HG03064 (cell line): ENCODE data around the gene CACNG7.
"Not testable (repeated sequence)": the region's sequence is repeated elsewhere in the genome, so short reads cannot be mapped to it uniquely, and the experiment has no call there.

Source experiments
- ATAC-seq: cut with Tn5 transposase; IDR thresholded peaks from one replicate; pipeline ENCODE4 v1.9.1; 2021; ENCODE audit warnings: low read depth; ENCODE audit not compliant: unreplicated experiment

Gene CACNG7

DNA sequence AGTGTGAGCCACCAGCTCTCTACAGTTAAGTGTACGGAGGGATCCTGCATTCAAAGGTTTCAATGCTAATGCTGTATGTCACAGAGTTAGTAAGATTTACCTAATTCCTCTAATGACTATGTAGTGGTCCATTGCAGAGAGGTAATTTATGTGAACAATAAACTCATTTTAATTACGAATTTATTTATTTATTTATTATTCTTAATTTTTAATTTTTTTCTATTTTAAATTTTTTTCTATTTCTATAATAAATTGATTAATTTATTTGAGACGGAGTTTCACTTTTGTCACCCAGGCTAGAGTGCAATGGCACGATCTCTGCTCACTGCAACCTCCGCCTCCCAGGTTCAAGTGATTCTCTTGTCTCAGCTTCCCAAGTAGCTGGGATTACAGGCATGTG lies 39.5 kb downstream of the CACNG7 start:
- ATAC-seq = not testable (repeated sequence)

DNA sequence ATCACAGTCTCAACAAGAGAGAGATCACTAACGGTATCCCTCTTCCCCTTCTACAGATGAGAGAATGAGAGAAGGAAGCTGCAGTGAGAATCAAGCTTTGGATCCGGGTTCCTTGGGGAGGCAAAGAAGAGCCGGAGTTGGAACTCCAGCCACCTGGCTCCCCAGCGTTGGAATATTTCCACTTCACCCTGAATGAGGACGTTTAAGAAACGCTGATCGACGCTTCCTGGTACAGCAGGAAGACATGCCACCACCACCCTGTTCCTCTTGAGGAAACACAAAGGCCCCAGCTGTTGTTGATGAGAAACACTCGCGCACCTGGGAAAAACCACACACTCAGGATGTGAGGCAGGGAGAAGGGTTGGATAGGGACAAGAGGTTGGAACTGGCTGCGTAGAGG lies 42.4 kb downstream of the CACNG7 start:
- ATAC-seq = no peak

DNA sequence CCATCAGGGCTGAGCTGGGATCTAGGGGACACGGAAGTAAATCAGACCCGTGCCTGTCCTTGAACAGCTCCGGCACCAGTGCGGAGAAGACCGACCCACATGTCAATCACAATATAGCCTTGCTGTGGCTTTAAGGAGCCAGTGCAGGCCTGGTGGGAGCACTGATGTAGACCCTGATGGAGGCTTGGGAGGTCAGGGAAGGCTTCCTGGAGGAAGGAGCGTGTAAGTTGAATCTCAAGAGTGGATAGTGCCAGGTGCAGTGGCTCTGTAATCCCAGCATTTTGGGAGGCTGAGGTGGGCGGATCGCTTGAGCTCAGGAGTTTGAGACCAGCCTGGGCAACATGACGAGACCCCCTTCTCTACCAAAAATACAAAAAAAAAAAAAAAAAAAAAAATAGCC lies 42.9 kb downstream of the CACNG7 start:
- no peak for ATAC-seq

DNA sequence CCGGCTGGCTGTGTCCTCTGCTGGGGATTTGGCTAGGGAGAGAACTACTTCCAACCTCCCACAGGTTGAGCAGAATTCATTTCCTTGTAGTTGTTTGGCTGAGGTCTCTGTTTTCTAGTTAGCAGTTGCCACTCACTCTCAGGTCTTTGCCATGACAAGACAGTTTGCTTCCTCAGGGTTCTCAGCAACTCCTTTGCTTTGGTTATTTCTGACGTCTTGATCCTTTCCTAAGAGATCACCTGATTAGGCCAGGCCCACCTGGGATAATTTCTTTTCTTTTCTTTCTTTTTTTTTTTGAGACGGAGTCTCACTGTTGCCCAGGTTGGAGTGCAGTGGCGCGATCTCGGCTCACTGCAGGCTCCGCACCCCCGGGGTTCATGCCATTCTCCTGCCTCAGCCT lies 44.3 kb downstream of the CACNG7 start:
- ATAC-seq = no peak

DNA sequence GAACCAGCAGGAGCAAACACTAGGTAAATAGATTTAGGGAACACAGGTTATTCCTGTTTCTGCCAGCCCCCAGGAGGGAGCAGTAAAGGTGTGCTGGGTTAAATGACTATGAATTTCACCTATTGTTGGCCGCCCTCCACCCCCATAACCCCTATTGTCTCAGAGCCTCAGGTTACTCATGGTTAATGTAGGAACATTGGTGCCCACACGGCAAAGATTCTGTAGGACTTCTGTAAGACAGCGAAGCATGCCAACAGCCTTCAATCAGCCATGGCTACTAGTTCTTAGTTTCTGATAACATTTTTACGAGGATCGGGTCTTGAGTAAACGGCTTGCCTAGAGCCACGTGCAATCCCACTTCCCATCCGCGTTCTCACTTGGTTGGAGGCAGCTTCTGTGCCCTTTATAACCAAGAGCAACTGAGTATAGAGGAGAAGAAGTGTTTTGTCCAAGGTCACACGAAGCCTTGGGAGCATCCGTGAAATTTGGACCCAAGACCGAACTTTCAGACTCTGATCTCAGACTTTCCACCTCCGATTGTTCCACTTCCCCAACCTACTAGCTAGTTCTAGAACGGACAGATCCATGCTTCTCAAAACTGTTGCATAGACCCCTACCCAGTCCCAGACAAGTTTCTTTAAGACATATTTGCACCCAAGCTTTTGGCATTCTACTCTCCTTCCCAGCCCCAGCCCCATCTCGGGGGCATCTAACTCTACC lies 48.5 kb downstream of the CACNG7 start:
- no peak for ATAC-seq

DNA sequence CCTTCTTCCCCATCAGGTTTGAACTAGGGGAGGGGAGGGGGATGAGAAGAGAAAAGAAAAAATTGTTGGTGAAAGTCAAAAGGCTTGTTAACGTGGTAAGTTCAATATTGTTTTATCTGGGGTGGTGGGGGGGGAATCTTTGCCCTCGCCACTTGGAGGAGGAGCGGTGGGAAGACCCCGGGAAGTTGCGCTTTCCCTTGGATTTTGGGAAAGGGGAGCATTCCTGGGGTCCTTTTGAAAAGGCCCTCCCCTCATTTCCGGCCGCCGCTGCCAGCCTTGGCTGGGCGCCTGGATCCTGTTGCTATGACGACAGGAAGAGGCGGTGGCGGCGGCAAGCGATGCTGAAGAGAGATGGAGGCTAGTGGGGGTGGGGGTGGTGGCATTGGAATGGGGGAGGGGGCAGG lies 49.1 kb downstream of the CACNG7 start:
- ATAC-seq = no peak

DNA sequence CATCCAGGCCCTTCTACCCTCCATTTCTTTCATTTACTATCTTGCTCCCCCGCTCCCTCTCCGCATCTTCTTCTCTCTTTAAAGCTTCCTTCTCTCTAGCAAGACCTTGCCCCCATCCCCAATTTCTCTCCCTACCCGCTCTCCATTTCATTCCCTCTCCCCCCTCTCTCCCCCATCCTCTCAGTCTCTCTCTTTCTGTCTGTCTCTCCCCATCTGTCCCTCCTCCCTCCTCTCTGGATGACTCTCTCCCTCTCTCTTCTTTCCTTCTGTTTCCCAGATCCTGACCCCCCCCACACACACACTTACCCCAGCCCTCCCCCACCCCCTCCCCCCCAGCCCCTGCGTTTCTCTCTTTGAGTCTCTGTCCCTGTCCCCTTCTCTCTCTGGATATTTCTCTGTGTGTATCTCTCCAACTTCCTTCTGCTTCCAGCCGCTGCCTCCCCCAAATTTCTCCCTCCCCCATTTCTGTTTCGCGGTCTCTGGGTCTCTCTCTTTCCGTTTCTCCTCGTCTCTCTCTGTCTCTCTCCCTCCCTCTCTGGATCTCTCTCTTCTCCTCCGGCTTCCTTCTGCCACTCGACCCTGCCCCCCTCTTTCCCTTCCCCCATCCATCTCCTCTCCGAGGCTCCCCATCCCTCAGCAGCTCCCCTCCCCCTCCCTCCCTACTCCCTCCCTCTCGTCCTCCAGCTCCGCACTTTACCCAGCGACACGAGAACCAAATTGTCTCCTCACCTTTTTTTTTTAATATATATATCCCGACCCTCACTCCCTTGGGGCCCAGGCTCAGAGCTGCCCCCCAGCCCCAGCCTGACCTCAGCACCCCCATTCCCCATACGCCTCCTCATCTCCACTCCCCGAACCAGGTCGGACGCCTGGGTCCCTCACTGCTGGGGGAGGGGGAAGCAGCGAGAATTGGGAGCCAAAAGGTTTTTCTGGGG lies 50.0 kb downstream of the CACNG7 start:
- no peak for ATAC-seq

DNA sequence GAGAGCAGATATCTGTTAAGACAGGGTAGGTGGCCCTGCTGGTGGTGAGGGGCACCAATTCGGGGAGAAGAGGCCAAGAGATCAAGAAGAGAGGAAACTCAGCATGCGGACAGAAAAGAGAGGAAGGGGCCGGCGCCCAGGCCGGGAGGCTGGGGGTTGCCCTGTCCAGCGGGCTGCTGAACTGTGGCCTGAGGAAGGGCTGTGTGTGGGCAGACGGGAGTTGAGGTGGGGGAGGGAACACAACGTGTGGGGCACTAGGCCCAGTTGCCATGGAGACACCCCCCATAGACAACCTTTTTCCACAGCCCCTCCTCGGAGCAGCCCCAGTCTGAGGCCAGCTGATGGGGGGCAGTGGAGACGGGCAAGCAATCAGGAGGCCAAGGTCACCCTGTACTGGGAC lies 51.1 kb downstream of the CACNG7 start:
- ATAC-seq = no peak

DNA sequence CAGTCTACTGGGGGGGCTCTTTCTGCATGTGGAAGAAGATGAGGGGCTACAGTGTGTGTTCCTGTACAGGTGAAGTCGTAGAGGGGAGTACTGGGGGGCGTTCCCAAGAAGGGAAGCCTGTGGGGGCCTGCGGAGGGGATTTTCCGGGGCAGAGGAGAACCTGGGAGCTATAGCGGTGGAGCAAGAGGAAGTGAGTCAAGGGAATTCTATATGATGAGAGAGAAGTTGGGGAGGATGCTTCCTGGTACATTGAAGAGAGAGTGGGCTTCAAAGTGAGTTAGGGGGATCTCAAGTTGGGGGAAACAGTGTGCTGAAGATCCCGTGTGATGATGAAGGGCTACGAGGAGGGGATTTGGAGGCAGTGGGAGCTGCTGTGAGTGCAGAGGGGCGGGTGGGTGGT lies 51.8 kb downstream of the CACNG7 start:
- ATAC-seq = no peak

DNA sequence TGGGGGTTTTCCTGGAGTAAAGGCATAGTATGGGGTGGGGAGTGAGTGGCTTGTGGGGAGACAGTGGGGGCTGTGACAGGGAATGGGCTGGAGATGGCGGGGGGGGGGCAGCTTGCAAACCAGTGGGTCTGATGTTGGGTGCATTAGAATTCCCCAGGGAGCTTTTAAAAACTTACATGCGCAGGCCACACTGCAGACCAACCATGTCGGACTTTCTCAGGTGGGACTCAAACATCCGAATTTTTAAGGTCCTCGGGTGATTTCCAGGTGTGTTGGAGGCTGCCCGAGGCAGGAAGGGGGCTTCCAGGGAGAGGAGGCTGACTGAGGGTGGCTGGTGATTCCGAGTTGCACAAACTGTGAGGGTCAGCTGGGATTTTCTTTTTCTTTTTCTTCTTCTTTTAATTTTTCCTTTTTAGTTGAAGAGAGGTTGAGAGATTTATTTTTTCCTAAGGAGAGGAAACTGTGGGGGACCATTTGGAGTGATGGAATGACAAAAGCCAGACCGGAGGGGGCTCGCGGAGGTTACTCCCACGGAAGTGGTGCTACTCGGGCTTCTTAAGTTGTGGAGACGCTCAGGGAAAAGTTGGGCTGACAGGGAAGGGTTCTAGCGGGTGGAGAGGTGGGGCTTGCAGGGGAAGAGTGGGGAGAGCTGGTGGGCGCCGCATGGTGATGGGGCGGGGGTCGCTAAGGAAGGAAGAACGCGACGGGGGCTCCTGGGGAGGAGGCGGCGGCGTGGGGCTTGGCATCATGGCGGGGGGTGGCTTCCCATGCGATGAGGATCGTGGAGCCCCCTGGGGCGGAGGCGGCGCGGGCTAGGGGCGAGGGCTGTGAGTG lies 52.7 kb downstream of the CACNG7 start:
- no peak for ATAC-seq

DNA sequence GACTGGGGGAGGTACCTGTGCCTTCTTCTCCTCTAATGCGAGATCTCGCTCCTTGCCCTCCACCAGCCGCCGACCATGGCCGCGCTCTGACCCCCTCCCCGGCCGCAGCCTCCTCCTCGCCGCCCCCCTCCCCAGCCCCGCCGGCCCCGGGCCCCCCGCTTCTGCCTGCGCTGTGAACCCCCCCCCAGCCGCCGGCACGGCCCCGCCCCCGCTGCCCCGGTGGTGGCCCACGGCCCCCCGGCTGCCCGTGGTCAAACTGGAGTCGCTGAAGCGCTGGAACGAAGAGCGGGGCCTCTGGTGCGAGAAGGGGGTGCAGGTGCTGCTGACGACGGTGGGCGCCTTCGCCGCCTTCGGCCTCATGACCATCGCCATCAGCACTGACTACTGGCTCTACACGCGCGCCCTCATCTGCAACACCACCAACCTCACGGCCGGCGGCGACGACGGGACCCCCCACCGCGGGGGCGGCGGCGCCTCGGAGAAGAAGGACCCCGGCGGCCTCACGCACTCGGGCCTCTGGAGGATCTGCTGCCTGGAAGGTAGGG lies 53.9 kb downstream of the CACNG7 start, which contains the start of gene CACNG8:
Gene CACNG8, plus strand, starts transcription at position 51 of the 545 bp plus-strand sequence.
- ATAC-seq = no peak

DNA sequence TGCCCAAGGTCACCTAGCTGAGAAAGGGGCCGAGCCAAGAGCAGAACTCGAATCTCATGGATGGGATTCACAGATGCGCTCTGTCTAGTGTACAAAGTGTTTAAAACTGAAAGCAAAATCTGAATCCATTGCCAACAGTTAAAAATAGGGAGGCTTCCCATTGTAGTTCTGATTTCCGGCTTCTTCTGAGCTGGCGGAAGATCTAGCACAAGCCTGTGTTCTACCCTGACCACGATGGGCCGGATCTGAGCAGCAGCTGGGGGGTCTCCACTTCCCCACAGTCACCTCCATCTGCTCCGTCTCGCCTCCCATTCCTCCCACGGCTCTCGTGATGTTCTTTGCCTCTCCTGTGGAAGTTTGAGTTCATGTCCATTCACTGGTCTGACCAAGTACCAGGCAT lies 56.0 kb downstream of the CACNG7 start:
- ATAC-seq = no peak

DNA sequence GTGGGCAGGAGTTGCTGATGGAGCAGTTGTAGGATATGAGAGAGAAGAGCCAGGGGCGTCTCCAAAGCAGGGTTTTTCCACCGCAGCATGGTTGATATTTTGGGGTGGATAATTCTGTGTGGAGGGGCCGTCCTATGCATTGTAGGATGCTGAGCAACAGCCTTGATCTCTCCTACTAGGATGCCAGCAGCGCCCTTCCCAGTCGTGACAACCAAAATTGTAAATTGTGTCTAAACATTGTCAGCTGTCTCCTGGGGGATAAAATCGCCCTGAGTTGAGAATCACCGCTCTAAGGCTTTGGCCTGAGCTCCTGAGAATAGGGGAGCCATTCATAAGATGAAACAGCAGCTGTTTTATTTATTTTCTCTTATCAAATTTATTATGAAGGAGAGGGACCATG lies 57.9 kb downstream of the CACNG7 start:
- ATAC-seq = no peak

DNA sequence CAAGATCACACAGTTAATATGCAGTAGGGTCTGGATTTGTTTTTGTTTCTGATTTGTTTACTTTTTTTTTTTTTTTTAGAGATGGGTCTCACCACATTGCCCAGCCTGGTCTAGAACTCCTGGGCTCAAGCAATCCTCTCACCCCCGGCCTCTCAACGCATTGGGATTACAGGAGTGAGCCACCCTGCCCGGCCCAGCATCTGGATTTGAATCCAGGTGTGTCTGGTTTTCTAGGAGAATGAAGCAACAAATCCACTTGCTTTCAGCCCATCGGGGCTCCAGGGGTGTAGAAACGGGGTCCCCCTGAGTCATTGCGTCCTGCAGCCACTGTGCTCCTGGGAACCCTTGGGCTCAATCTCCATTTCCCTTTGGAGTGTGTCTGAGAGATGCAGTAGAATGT lies 60.3 kb downstream of the CACNG7 start:
- ATAC-seq = no peak

DNA sequence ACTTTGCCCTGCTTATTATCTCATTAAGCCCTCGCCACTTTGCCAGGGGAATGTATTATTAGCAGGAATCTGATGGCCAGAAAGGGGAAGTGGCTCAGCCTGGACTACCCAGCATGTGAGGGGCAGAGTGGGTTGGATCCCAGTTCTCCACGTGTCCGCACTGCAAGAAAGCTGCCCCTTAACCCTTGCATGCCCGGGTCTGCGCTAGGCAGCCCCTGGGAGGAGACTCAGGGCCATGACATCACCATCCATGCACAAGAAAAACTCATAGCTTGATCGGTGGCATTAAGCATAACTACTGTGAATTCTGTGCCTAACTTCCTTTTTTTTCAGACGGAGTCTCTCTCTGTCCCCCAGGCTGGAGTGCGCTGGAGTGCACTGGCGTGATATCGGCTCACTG lies 62.6 kb downstream of the CACNG7 start:
- no peak for ATAC-seq

DNA sequence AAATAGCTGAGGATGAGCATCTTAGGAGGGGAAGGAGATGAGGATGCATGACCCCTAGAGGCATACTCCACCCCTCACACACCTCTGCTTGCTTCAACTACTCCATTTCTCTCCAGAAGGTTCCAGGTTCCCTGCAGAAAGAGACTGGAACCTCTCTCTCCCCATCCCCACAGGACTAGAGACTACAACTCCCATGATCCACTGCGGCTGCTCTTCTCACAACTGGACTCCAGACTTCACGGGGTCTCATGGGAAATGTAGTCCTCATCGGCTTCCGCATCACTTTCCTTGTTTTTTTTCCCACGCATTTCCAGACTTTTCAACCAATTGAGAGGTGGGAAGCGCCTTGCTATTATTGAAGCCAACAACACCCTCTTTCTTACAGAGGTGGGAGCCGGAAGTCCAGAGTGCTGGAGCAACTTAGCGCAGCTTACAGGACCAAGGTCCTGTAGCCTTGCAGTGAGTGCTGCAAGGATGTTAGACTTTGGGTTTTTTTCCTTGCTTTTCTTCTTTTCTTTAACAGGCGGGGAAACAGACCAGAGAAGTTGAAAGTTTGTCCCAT lies 68.4 kb downstream of the CACNG7 start:
- no peak for ATAC-seq

DNA sequence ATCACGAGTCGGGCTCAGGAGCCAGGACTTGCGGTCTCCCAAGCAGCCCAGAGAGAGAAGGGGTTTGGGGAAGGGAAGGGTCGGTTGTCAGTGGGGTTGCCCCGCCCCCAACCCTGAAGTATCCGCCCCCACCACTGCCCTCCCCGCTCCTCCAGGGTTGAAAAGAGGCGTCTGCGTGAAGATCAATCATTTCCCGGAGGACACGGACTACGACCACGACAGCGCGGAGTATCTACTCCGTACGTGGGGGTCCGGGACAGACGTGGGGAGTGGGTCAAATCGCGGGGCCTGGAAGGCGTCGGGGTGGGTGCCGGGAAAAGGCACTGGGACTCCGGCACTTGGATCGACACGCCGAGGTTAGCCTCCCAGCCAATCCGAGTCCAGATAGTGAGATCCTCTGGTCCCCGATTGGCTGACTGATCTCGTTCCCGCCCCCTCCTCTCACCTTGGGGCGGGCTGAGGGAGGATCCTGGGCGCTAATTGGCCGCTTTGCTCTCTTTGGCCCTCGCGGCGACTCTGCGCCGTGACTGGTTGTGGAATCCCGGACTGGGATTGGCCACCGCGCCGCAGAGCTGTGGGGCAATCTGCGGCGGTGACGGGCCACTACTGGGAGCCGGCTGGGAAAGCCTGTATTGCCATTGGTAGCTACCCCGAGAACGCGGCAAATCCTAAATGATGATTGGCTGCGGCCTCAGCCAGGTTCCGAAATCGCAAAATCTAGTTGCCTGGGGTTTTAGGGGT lies 69.1 kb downstream of the CACNG7 start:
- ATAC-seq = no peak

DNA sequence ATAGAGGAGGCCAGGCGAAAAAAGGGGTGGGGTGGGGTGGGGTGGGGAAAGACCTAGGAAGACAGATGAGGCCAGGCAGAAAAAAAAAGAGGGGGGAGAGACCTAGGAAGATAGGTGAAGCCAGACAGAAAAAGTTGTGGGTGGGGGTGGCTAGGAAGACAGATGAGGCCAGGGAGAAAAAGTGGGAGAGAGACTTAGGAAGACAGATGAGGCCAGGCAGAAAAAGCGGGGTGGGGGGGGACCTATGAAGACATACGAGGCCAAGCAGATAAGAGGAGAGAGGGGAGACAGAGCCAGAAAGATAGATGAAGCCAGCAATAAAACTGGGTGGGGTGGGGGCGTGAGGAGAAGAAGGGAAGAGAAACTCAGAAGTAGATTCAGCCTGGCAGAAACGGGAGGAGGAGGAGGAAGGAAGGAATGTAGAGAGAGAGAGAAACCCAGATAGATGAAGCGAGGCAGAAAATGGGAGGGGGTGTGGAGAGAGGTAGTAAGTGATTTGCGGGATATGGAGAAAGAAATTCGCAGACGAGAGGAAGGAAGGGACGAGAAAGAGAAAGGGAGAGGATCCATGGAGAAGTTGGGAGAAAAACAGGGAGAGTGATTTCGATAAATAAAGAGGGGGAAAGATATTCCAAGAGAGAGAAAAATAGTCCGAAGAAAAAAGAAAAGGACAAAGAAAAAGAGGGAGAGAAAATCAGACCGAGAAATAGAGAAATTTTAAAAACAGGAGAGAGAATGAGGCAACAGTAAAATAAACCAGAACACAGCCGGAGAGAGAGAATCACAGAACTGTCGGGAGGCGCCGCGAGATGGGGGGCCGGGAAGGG lies 70.1 kb downstream of the CACNG7 start:
- no peak for ATAC-seq
